Fibroblast of skin of right biceps (primary cell): ENCODE data around the gene YDJC.
"Not testable (repeated sequence)": the region's sequence is repeated elsewhere in the genome, so short reads cannot be mapped to it uniquely, and the experiment has no call there.

ENCODE experiments used
- DNase-seq: peaks from one replicate; pipeline ENCODE4 v3.0.0-alpha.2; 2013

Gene YDJC

GRCh38 chr22:21650823-21651520, 21.1 kb upstream of the YDJC start:
- DNase-seq: no peak

DNA sequence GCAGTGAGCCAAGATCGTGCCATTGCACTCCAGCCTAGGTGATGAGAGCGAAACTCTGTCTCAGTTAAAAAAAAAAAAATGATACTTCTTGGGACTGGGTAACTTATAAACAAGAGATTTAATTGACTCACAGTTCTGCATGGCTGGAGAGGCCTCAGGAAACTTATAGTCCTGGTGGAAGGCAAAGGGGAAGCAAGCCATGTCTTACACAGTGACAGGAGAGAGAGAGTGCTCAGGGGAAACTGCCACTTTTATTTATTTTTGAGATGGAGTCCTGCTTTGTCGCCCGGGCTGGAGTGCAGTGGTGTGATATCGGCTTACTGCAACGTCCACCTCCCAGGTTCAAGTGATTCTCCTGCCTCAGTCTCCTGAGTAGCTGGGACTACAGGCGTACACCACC, 20.5 kb upstream of the YDJC start:
- DNase-seq: no peak

GRCh38 chr22:21646608-21647590, 17.1 kb upstream of the YDJC start:
- peak; percentile 73 for DNase-seq

DNA sequence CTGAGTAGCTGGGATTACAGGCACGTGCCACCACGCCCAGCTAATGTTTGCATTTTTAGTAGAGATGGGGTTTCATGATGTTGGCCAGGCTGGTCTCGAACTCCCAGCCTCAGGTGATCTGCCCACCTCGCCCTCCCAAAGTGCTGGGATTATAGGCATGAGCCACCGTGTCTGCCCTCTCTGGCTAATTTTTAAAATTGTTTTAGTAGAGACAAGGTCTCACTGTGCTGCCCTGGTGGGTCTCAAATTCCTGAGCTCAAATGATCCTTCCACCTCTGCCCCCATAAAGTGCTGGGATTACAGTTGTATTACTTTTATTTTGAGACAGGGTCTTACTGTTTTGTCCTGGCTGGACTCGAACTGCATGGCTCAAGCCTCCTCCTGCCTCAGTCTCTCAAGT, 15.7 kb upstream of the YDJC start:
- not testable (repeated sequence) for DNase-seq

DNA sequence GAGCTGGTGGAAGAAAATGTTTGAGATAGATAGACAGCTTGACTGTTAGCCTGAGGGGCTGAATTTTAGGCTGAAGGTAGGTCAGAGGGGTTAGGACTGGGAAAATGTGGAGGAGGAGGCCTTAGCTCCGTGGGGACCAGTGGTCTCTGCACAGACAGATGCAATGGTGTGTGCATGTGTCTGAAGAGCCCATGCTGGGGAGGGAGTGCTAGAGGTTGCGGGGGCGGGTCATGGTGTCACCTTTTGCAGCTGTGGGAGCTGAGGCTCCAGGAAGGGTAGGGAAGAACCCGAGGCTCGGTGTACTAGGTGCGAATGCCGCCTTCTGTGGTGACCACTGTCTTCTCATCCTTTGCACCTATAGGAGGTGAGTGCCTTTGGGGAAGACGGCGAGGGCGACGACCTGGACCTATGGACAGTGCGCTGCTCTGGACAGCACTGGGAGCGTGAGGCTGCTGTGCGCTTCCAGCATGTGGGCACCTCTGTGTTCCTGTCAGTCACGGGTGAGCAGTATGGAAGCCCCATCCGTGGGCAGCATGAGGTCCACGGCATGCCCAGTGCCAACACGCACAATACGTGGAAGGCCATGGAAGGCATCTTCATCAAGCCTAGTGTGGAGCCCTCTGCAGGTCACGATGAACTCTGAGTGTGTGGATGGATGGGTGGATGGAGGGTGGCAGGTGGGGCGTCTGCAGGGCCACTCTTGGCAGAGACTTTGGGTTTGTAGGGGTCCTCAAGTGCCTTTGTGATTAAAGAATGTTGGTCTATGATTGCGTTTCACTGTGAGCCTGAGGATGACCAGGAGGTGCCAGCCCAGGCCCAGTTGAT, 13.9 kb upstream of the YDJC start:
- DNase-seq: no peak

DNA sequence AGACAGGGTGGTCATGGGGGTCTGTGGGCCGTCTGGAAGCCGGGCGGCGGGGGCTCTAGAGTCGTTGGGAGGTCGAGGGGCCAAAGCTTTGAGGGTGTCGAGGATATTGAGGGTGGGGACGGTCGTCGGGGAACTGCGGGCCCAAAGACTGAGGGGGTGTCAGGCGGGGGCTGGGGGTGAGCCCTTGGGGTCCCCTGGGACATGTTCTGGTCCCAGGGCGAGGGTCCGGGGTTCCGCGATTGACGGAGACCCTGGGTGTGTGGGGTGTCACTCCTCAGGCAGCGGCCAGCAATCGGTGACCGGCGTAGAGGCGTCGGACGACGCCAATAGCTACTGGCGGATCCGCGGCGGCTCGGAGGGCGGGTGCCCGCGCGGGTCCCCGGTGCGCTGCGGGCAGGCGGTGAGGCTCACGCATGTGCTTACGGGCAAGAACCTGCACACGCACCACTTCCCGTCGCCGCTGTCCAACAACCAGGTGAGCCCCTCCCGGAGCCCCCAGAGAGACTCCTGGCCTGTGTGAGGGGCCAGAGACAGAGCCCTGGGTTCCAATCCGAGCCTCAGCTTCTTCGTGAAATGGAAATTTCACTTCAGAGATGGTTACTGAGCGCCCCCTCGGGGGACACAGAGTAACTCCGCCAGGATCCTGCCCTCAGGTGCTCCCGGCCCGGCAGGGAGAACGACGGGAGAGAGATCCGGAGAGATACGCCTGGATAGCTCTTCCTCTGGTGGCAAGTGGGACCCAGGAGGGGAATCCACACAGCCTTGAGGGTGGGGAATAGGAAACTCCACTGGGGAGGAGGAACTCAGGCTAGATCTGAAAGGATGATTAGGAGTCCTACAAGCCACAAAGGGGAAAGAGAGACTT, 13.0 kb upstream of the YDJC start:
- DNase-seq: peak; percentile 59

GRCh38 chr22:21641789-21642583, 12.2 kb upstream of the YDJC start, which contains the start of gene SDF2L1:
TSS of gene SDF2L1 (plus strand) at chr22:21642302. CDS start at chr22:21642337, 35 bp downstream.
- peak; percentile 99 for DNase-seq

- DNase-seq: peak; percentile 45
Measured at GRCh38 chr22:21641417-21641788, 11.6 kb upstream of the YDJC start.

GRCh38 chr22:21640810-21641209, 11.0 kb upstream of the YDJC start:
- DNase-seq: no peak

DNA sequence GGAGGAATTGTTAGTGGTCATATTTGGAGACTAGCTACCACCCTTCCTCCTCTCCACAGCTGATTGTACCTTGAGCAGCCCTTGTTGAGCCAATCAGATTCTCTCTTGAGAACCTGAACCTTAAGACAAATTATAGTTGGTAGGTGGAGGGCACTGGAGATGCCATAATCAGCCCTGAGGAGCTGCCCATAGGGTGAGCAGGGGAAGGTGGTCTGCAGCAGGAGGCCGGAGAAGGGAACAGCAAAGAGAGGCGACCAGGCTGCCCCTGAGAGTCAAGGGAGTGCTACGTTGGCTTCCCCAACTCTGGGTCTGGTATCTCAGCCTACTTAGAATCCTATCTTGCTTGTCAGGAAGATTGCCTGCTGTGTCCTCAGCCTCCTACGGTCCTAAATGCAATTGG, 9.5 kb upstream of the YDJC start:
- no peak for DNase-seq

GRCh38 chr22:21637450-21637849, 7.6 kb upstream of the YDJC start:
- not testable (repeated sequence) for DNase-seq

- no peak for DNase-seq
Measured at GRCh38 chr22:21636629-21637218, 6.9 kb upstream of the YDJC start.

GRCh38 chr22:21635771-21636510, 6.1 kb upstream of the YDJC start:
- DNase-seq: no peak

- no peak for DNase-seq
Measured at GRCh38 chr22:21634844-21635243, 5.0 kb upstream of the YDJC start.

DNA sequence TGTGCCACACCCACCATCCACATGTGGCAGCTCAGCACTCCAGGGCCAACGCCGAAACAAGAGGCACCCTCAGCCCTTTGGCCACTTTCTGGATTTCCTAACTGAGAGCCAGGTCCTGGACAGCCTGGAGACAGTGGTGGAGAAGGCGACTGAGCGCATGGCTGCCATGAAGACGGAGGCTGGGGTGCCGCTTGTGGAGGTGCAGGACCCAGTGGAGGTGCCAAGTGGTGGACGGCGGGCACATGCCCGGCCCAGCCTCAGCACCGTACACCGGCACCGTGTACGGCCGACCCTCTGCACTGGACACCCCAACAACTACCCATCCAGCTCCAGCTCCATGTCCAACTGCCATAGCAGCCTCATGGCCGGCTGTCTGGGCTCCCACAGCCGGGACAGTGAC, 4.3 kb upstream of the YDJC start:
- no peak for DNase-seq

DNA sequence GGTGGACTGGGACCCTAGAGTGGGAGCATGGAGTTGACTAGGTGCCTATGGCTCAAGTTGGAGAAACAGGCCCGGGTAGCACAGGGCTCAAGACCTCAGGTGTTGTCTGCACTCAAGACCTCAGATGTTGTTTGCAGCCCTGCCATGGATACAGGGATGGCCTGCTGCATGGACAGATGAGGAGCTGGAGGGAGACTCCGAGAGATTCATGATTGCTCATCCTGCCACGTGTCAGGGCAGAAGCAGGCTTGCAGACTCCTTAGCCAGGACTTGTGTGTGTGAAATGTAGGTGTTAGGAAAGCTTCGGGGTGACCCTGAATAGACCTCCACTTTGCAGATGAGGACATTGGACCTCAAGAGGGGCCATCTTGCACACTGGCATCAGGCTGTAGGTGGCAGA, 3.7 kb upstream of the YDJC start:
- no peak for DNase-seq

DNA sequence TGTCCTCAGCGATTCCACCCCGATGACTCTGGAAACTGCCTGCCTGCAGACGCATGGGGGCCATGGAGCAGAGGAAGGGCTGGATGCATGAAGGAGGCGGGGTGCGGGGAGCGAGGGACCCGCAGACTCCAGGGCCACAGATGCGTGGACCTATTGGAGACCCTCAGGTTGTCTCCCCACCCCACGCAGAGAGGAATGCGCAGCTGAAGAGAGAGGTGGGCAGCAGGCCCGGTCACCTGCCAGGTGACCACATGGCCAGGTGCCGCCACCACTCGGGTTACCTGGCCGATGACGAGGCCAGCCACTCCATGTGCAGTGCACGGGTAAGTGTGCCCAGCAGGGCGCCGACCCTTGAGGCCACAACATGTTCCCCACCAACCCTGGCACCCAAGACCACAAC, 3.1 kb upstream of the YDJC start:
- no peak for DNase-seq

GRCh38 chr22:21632237-21632895, 2.5 kb upstream of the YDJC start, which contains the start of gene CCDC116:
TSS of gene CCDC116 (plus strand) at chr22:21632760. CDS start at chr22:21633182, 422 bp downstream.
- DNase-seq: peak; percentile 16

DNA sequence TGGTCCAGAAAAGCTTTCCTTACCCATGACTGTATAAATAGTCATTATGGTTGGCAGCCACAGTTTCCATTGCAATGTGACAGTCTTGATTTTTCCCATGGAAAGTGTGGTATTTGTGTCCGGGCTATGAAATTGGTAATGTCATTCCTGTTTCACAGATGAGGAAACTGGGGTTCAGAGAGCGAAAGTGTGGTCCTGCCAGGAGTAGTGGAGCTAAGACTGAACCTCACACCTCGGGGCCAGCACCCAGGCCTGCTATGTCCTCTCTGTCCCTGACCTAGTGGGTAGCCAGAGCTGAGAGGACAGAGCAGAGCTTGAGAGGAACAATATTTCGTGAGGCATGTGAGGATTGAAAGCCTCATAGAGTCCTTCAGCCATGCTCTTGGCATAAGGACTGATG, 1.2 kb upstream of the YDJC start:
- no peak for DNase-seq
